Measurements from ENCODE around the gene TTC33.
"Not testable (repeated sequence)": the region's sequence is repeated elsewhere in the genome, so short reads cannot be mapped to it uniquely, and the experiment has no call there.

GRCh38 chr5:40786664-40787063 lies 30.9 kb upstream of the TTC33 start:
- not testable (repeated sequence) for TF ChIP-seq CTCF (IDR thresholded peaks at IDR 0.05 in 8 of 11, conservative IDR thresholded peaks at IDR 0.05 in 3 of 11); POLR2A (IDR thresholded peaks at IDR 0.05); POLR2AphosphoS5 (IDR thresholded peaks at IDR 0.05)

All from spleen (tissue), 7 donors.